GM21390 (cell line): ENCODE measurements around the gene NANOGP8.

Experiments used
- ATAC-seq: cut with Tn5 transposase; IDR thresholded peaks from one replicate; pipeline ENCODE4 v1.9.1; 2021; ENCODE audit not compliant: unreplicated experiment

The NANOGP8 gene

DNA sequence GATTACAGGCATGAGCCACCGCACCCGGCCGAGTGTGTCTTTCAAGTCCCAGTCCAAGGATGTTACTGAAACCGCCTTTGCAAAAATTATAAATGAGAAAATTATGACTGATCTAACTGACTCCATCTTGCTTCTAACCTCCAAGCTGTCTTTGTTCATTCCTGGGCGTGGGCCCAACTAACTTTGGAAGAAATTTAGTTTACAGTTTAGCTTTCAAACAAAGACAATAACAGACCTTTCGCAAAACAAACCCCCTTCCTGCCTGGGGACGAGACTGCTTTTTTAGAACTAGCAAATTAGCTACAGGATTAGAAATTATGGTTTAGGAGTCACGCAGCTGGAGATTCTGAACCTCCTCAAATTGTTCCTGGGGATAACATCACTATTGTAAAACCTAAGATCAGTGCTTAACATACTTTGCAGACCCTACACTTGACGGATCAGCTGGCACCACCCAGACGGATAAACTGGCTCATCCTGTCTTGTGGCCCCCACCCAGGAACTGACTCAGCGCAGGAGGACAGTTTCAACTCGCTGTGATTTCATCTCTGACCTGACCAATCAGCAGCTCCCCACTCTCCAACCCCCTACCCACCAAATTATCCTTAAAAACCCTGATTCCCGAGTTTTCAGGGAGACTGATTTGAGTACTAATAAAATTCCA, 23.8 kb downstream of the NANOGP8 start:
- no peak for ATAC-seq

DNA sequence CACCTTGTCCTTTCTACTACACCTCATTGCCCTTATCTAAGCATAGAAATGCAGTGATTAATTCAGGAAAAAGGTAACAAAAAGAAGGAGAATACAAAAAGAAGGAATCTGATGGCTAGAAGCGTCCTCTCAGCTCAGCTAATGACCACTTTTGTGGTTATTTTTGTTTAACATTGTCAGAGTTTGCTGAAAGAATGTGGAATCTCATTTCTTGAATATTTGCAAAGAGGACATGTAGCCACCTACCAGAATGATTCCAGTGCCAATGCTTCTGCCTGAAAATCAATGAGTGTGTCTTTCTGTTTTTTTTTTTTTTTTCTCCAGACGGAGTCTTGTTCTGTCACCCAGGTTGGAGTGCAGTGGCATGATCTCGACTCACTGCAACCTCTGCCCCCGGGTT, 24.5 kb downstream of the NANOGP8 start:
- ATAC-seq, result no peak

DNA sequence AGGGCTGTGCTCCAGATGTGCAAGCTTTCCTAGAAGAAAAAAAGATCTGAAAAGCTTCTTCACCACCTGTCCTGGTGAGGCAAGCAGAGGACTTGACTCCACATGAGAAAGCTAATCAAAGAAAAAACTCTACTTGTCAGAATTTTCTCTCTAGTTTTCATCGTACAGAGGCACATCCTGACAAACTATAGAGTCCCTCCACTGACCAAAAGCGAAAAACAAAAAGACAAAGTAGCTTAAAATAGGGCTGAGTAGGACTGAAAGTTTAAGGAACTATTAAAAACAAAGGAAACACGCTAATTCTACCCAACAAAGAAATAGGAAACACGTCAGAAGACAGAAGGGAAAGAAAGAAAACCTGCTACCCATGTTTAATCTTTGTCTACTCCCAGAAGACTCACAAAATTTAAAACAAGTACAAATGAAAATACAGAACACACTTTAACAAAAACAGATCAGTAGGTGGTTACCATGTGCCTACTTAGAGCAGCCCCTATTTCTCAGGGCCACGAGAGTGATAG, 26.5 kb downstream of the NANOGP8 start:
- ATAC-seq, result no peak

DNA sequence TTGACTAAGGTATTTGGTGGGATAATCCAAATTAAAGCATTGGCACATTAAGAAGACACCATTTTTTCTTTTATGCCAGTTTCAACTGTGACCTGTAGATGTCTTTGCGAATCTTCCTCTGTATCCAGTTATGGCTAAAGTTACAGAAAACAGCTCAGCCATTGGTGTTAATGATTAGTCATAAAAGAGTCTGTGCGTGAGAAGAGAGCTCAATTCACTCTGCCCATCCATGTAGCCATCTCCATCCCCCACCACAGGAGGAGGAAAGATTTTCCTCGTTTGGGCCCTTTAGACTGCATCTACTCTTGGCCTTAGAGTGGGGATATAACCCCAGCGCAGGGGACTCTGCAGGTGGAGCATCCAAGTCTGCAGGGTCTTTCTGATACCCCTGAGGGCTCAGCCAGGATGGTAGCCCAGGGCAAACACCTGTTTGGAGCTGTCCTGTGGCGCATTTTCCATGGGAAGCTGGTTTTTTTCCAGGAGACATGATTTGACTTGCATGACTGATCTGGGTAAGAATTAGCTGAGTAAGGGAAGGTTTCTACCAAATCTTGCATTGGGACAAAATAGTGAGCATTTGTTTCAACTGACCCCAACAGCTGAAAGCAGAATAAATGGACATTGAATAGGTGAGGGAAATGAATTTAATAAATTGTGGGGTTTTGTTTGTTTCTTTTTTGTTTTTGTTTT, 29.5 kb downstream of the NANOGP8 start:
- no peak for ATAC-seq

DNA sequence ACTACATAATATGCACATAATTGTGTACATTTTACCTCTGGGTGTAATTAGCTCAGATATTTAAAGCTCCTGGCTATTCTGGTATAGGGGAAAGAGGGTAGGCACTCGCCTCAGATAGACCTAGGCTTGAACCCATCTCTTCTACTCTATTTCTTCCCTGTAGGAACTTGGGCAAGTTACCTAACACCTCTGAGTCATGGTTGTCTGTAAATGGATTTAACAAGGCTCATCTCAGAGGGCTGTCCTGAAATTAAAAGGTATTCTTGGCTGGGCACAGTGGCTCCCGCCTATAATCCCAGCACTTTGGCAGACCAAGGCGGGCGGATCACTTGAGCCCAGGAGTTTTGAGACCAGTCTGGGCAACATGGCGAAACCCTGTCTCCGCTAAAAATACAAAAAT, 30.7 kb downstream of the NANOGP8 start:
- ATAC-seq, result no peak

DNA sequence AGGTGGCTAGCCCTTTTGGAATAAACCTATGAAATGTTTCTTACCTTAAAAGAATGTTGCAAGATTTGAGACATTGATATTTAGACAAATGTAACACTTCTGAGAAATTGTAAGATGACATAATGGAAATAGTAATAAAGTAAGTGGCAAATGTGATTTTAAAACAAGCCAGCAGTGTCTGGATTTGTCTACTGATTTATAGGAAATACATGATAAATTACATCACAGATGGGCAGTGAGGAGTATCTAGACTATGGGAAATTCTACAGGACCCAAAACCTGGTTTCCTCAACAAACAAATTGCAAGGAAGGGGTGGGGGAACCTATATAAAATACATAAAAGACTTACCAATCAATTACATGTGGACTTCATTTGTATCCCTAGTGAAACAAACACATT, 37.1 kb downstream of the NANOGP8 start:
- ATAC-seq, result no peak

DNA sequence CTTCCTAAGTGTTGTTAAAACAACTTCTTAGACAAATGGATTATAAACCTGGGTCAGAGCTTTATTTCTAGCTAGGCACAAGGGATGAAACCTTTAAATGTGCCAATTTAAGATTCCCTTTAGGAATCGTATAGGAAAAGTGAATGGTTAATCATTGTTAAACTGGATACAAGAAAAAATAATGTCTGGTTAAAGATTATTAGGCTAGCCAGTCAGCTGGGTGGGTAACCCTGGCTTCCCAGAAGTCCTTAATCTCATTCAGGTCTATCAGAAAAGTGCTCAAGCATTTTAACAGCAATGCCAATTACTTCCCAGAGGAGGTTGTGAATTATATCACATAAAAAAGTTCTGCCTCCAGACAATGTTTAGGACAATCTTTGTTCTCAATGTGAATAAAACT, 37.6 kb downstream of the NANOGP8 start:
- ATAC-seq, result no peak

DNA sequence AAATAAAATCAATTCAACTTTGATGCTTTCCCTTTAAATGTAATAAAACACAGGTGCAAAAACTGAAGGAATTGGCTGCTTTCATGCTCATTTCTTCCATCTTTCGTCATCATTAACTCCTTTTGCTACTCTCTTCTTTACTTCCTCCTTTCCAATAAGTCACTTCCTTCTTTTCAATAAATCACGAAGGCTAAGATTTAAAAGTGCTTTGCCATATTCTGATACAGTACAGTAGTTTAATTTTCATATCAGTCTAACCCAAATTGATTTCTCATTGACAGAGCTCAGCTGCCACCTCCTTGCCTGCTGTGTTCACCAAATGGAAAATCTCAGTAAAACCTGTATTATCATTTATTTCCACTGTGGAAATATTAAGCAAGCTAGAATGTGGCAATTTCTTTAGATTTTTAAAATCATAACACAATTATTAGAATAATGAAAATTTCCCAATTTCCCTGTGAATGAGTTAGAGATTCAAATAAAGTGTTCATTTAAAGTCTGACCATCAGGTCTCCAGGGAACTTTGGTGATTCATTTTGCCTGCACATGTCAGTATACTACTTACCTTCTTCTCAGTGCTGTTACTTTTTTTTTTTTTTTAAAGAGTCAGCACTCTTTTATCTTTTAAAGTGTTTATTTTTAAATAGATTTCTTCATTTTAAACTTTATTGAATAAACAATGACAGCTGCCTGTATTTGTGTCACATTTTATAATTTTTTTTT, 41.6 kb downstream of the NANOGP8 start:
- ATAC-seq, result no peak

DNA sequence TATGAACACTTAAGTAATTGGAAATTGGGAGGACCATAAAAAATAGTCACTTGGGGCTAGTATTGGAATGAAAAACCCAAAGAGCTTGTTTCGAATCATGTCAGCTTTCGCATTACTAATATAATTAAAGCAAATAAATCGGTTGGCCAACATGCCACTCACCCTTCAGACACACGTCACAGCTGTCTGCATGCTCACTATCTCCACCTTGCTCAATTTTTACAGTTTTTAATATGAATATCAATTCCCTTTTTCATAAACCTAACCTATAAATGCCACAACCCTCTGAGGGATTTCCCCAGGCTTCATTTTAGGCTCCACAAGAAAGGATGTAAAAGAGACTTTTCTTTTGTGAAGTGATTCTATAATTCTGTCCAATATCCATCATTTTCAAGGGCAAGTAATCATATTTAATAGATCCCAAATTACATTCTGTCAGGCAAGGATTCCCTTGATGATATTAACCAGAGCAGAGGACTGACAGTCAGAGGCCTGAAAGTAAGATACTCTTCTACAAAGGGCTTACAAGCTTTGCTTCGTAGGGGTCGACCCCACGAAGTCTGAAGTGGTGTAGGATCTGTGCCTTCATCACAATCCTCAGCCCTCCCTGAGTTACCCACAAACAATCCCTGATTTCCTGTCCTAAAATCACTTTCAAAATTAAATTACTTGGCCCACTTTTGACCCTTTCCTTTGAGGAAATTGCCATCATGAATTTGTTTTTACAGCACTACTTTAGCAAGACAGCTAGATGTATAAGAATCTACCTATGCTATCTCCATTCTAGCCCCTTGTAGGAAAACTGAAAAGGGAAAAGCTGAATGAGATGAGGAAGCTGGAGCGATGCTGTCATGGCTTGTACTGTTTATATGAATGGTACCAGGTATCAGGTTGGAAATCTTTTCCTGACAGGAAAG, 44.5 kb downstream of the NANOGP8 start:
- no peak for ATAC-seq

DNA sequence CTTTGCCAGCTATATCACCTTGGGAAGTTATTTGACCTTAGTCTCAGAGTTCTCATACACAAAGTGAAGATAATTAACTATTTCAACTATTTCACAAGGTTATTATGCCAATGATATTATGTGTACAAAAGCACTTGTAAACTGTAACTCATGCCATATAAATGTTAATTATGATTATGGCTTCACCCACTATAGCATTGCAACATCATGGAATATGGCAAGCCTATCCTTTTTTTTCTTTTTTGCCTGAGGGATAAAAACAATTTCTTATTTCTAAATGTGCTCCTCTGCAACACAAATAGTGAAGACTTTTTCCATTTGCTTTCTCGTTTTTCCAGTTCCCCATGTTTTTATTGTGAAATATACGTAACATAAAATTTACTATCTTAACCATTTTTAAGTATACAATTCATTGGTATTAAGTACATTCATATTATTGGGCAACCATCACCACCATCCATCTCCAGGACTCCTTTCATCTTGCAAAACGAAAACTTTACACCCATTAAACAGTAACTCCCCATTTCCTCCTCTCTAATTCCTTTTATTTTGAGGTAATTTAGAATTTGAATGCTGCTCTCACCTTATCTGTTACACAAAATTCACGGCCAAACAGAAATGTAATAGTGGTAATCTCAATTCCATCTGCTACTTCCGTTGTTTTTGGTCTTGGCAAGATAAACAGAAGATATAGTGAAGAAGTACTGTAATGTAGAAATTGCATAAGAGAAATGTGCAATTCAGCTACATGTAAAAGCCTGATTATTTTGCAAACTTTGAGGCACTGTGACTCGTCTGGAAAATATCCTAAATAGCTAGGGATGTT, 46.3 kb downstream of the NANOGP8 start:
- no peak for ATAC-seq
